ENCODE measurements around the gene CBX8.

DNA sequence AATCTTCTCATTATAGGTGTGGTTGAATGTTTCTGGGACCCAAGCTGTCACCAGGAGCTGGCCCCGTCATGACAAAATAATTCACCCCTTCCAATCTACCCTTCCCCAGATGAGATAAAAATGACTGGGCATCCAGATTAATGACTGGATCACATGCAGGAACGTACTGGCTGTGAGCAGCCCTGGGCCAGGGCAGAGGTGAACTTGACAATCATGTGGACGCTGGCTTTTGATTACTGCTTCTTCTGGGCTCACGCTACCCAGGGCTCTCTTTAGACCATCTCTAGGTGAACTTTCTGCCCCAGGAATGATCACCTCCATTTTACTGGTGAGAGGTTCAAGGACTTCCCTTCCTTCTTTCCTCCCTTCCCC, 24.1 kb upstream of the CBX8 start:
- TF ChIP-seq POLR2A (IDR thresholded peaks at IDR 0.05), result no peak
- TF ChIP-seq POLR2AphosphoS5 (IDR thresholded peaks at IDR 0.05), result no peak
- TF ChIP-seq CTCF (IDR thresholded peaks at IDR 0.05), result no peak
- TF ChIP-seq EP300 (IDR thresholded peaks at IDR 0.05), result no peak

Data from sigmoid colon (tissue), 4 donors.